Activated CD4-positive, alpha-beta memory T cell treated with anti-CD3 and anti-CD28 coated beads, Interleukin-2, amount 10 ng/mL, durations not matched to agents 7 days and 5 days (primary cell): ENCODE data around the gene ZNF277. TPM values are rescaled to one million over a fixed set of nuclear protein-coding genes. Genes with fewer than 3 reads are reported as not detected.

Source experiments
- CTCF ChIA-PET: fragments of 350-600 bp; sonication (Branson Sonifier 250); formaldehyde crosslinking; loops from one replicate; lab custom pipeline; 2021; ENCODE audit warnings: antibody characterized with exemption, inconsistent platforms; lab: Charles Lee
- POLR2A ChIA-PET: fragments of 350-600 bp; sonication (Branson Sonifier 250); formaldehyde crosslinking; loops from one replicate; lab custom pipeline; 2021; ENCODE audit warnings: antibody characterized with exemption; lab: Charles Lee
- DNase-seq: peaks from one replicate; pipeline ENCODE4 v3.0.0-alpha.2; 2020
- H3K27ac Mint-ChIP-seq: one replicate; pipeline ENCODE4 v1.8.0; 2021; ENCODE audit warnings: mild to moderate bottlenecking, mixed read lengths
- H3K27me3 Mint-ChIP-seq: one replicate; pipeline ENCODE4 v1.8.0; 2021; ENCODE audit warnings: mixed read lengths
- H3K36me3 Mint-ChIP-seq: one replicate; pipeline ENCODE4 v1.8.0; 2021; ENCODE audit warnings: low read depth, mixed read lengths
- H3K4me1 Mint-ChIP-seq: one replicate; pipeline ENCODE4 v1.8.0; 2021; ENCODE audit warnings: mixed read lengths
- H3K4me3 Mint-ChIP-seq: one replicate; pipeline ENCODE4 v1.8.0; 2021; ENCODE audit warnings: mild to moderate bottlenecking, mixed read lengths
- H3K9me3 Mint-ChIP-seq: one replicate; pipeline ENCODE4 v1.8.0; 2021; ENCODE audit warnings: mixed read lengths
- total RNA-seq, 2 experiments: library from RNA; stranded (reverse); gene quantifications; one replicate each; pipeline ENCODE4 v1.2.3, GENCODE V29; 2021

ZNF277 gene
- total RNA-seq, 2 experiments from 2014 or later = 27.4 to 27.6 TPM

GRCh38 chr7:112173568-112173905, 33.0 kb upstream of the ZNF277 start:
- Mint-ChIP-seq H3K4me3 (no peak overlapping the region), H3K27ac (no peak overlapping the region), H3K27me3 (peaks cover 27% of the 10 kb centered on the region), H3K4me1 (no peaks in the 10 kb centered on the region), H3K9me3 (no peaks in the 10 kb centered on the region), H3K36me3 (no peaks in the 10 kb centered on the region)
- ChIA-PET CTCF (no interaction called here), POLR2A (no interaction called here)
- no peak for DNase-seq

DNA sequence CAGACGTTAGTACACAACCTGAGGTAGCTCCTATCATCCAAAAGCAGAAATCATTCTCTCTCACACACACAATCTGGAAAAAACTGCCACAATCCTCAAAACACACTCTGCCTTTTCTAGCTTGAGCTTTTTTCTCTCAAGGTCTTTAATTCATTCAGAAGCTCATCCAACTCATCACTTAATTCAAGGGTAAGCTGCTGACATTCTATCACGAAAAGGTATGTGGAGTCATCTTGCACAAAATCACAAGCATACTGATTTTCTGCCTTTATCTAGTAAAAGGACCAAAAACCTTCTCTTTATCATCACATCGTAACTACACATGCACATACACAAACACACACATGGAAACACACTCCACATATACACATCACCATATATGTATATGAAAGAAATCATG, 32.3 kb upstream of the ZNF277 start:
- Mint-ChIP-seq H3K4me3 (no peak overlapping the region), H3K4me1 (no peaks in the 10 kb centered on the region), H3K36me3 (no peaks in the 10 kb centered on the region), H3K9me3 (no peaks in the 10 kb centered on the region), H3K27ac (no peak overlapping the region), H3K27me3 (peaks cover 27% of the 10 kb centered on the region)
- DNase-seq = no peak
- CTCF ChIA-PET = no interaction called here
- POLR2A ChIA-PET = no interaction called here

DNA sequence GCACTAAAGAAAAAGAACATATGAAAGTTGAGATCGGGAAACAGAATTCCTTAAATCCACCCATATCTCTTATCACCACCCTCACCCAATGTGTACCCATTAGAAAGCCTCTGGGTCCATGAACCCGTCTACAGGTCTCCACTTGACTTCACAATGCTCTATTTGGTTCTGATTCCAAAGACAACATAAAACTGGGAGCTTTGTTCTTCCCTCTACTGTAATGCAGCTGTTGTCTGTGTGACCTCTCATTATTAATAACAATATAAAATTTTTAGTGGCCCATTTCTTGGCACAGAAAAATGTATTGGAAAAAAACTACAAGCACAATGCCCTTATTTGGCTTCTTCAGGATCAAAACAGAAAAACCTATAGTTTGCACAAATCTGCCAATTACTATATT, 30.3 kb upstream of the ZNF277 start:
- no peaks in the 10 kb centered on the region for H3K9me3 Mint-ChIP-seq
- H3K4me3 Mint-ChIP-seq = no peak overlapping the region
- POLR2A ChIA-PET = no interaction called here
- H3K27me3 Mint-ChIP-seq = peaks cover 23% of the 10 kb centered on the region
- CTCF ChIA-PET = no interaction called here
- H3K36me3 Mint-ChIP-seq = no peaks in the 10 kb centered on the region
- no peak for DNase-seq
- H3K4me1 Mint-ChIP-seq = no peaks in the 10 kb centered on the region
- H3K27ac Mint-ChIP-seq = no peak overlapping the region

DNA sequence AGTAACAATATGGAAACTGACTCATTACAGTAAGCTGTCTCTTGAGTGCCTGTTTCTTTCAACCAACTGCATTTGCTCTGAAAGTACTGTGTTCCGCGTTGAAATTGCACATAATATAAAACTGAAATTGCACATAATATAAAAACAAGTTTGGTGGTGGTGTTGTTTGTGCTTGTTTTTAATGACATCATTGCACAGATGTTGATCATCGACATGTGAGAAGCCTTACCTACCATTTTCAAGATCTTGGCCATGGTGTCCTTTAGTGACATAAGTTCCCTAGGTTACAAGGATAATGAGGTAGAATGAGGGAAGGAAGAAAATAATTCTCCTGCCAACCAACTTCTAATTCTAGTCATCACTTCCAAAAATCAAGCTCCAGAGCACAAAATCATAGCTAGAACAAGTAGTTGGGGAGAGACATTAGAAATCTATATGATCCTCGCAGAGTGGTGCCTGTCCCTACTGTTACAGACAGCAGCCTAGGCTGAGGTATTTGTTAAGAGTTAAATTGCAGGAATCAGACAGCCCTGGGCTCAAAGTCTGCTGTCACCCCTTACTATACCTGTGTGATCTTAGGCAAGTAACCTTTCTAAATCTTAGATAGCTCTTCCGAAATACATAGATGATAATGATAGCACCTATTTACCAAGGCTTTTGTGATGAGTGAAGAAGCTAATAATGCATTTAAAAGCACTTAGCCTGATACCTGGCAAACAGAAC, 29.6 kb upstream of the ZNF277 start:
- H3K4me1 Mint-ChIP-seq = no peaks in the 10 kb centered on the region
- peaks cover 23% of the 10 kb centered on the region for H3K27me3 Mint-ChIP-seq
- ChIA-PET POLR2A (no interaction called here), CTCF (no interaction called here)
- H3K9me3 Mint-ChIP-seq = no peaks in the 10 kb centered on the region
- H3K27ac Mint-ChIP-seq = no peak overlapping the region
- no peak overlapping the region for H3K4me3 Mint-ChIP-seq
- DNase-seq = no peak
- H3K36me3 Mint-ChIP-seq = no peaks in the 10 kb centered on the region

GRCh38 chr7:112180223-112180622, 26.3 kb upstream of the ZNF277 start:
- no peak for DNase-seq
- Mint-ChIP-seq H3K9me3 (no peaks in the 10 kb centered on the region), H3K36me3 (no peaks in the 10 kb centered on the region), H3K4me1 (no peaks in the 10 kb centered on the region), H3K4me3 (no peak overlapping the region), H3K27me3 (peaks cover 21% of the 10 kb centered on the region), H3K27ac (no peak overlapping the region)
- ChIA-PET CTCF (no interaction called here), POLR2A (no interaction called here)

DNA sequence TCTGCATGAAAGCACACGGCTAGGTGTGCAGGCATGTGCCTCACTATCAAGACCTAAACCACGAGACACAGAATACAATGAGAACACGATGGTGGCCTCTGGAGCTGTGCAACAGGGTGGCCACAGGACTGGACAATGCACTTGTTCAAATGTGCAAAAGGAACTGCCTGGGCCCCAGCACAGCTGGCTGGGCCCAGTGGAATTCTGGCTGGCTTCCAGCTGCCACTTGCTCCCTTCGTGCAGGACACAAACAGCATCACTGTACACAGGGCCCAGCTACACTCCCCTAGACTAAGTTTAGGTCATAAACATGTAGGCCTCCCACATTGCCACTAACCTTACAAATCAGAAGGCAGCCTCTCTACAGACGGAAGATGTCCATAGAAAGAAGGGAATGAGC, 23.7 kb upstream of the ZNF277 start:
- Mint-ChIP-seq H3K4me3 (no peak overlapping the region), H3K27me3 (peaks cover 17% of the 10 kb centered on the region), H3K9me3 (no peaks in the 10 kb centered on the region), H3K4me1 (no peaks in the 10 kb centered on the region), H3K27ac (no peak overlapping the region), H3K36me3 (no peaks in the 10 kb centered on the region)
- POLR2A ChIA-PET = no interaction called here
- CTCF ChIA-PET = no interaction called here
- DNase-seq = no peak

- Mint-ChIP-seq H3K27ac (no peak overlapping the region), H3K27me3 (peaks cover 15% of the 10 kb centered on the region), H3K36me3 (no peaks in the 10 kb centered on the region), H3K4me1 (no peaks in the 10 kb centered on the region), H3K4me3 (no peak overlapping the region), H3K9me3 (no peaks in the 10 kb centered on the region)
- DNase-seq = no peak
- ChIA-PET POLR2A (no interaction called here), CTCF (no interaction called here)
These were observed 23.2 kb upstream of the ZNF277 start for GRCh38 chr7:112183266-112183665.

- DNase-seq = no peak
- Mint-ChIP-seq H3K36me3 (no peaks in the 10 kb centered on the region), H3K27me3 (peaks cover 16% of the 10 kb centered on the region), H3K4me3 (no peak overlapping the region), H3K27ac (no peak overlapping the region), H3K4me1 (no peaks in the 10 kb centered on the region), H3K9me3 (no peaks in the 10 kb centered on the region)
- ChIA-PET CTCF (no interaction called here), POLR2A (no interaction called here)
These were observed 22.0 kb upstream of the ZNF277 start for GRCh38 chr7:112184455-112184854.

- no peak overlapping the region for H3K27ac Mint-ChIP-seq
- DNase-seq = no peak
- ChIA-PET POLR2A (no interaction called here), CTCF (no interaction called here)
- no peak overlapping the region for H3K4me3 Mint-ChIP-seq
- no peaks in the 10 kb centered on the region for H3K9me3 Mint-ChIP-seq
- no peaks in the 10 kb centered on the region for H3K4me1 Mint-ChIP-seq
- no peaks in the 10 kb centered on the region for H3K36me3 Mint-ChIP-seq
- H3K27me3 Mint-ChIP-seq = peaks cover 21% of the 10 kb centered on the region
These were observed 21.3 kb upstream of the ZNF277 start for GRCh38 chr7:112185005-112185834.

DNA sequence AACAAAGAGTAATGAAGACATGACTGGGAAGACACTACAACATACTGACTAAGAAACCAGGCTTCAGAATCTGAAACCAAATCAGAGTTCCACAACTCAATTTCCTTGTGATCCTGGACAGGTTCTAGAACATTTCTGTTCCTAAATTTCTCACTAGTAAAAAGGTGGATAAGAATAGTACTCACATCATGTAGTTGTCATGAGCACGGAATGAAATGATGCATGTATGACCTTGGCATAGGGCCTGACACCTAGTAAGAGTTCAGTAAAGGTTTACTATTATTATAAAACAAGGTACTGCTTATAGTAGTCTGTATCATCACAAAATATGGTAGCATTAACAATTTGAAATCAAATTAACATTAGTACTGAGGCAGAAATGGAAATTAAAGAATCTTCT, 20.2 kb upstream of the ZNF277 start:
- H3K27ac Mint-ChIP-seq = no peak overlapping the region
- ChIA-PET POLR2A (no interaction called here), CTCF (no interaction called here)
- H3K27me3 Mint-ChIP-seq = peaks cover 21% of the 10 kb centered on the region
- H3K4me3 Mint-ChIP-seq = no peak overlapping the region
- no peaks in the 10 kb centered on the region for H3K36me3 Mint-ChIP-seq
- H3K9me3 Mint-ChIP-seq = no peaks in the 10 kb centered on the region
- H3K4me1 Mint-ChIP-seq = no peaks in the 10 kb centered on the region
- no peak for DNase-seq

- Mint-ChIP-seq H3K9me3 (no peaks in the 10 kb centered on the region), H3K27ac (no peak overlapping the region), H3K4me3 (no peak overlapping the region), H3K36me3 (no peaks in the 10 kb centered on the region), H3K27me3 (peaks cover 27% of the 10 kb centered on the region), H3K4me1 (no peaks in the 10 kb centered on the region)
- ChIA-PET POLR2A (interaction anchor here (0.5 to 0.6 kb wide), 2 partner anchors 112 to 280 kb away, joined by 3 to 4 read pairs; no protein-coding TSS in a partner anchor), CTCF (interaction anchor here (1.2 kb wide), 1 partner anchor 56 kb away, joined by 3 read pairs; no protein-coding TSS in a partner anchor)
- DNase-seq = no peak
These were observed 18.2 kb upstream of the ZNF277 start for GRCh38 chr7:112188257-112188656.

DNA sequence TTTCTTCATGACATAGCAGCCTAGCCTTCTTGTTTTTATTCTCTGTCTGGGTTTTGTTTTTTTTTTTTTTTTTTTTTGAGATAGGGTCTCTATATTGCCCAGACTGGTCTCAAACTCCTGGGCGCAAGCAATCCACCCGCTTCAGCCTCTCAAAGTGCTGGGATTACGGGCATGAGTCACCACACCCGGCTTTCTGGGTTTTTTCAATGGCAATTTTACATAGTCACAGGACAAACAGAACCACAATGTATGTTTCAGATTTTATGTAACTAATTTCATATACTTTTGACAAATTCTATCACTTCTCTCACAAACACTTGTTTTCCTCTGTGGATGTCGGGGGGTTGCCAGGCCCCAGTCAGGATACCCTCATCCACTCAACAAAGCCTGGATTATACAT, 16.8 kb upstream of the ZNF277 start:
- CTCF ChIA-PET = no interaction called here
- Mint-ChIP-seq H3K9me3 (no peaks in the 10 kb centered on the region), H3K4me1 (no peaks in the 10 kb centered on the region), H3K27ac (no peak overlapping the region), H3K4me3 (no peak overlapping the region), H3K27me3 (peaks cover 31% of the 10 kb centered on the region), H3K36me3 (no peaks in the 10 kb centered on the region)
- no peak for DNase-seq
- POLR2A ChIA-PET = no interaction called here

- CTCF ChIA-PET = no interaction called here
- H3K4me3 Mint-ChIP-seq = no peak overlapping the region
These were observed 16.4 kb upstream of the ZNF277 start for GRCh38 chr7:112190120-112190519.

More at GRCh38 chr7:112190120-112190519, 16.4 kb upstream of the ZNF277 start:
- H3K27ac Mint-ChIP-seq = no peak overlapping the region
- no peak for DNase-seq
- H3K27me3 Mint-ChIP-seq = peaks cover 30% of the 10 kb centered on the region
- POLR2A ChIA-PET = no interaction called here
- no peaks in the 10 kb centered on the region for H3K4me1 Mint-ChIP-seq
- H3K36me3 Mint-ChIP-seq = no peaks in the 10 kb centered on the region
- no peaks in the 10 kb centered on the region for H3K9me3 Mint-ChIP-seq
